ENCODE results near the gene HSPA1A. TPM values are rescaled to one million over a fixed set of nuclear protein-coding genes. Genes with fewer than 3 reads are reported as not detected.

Gene HSPA1A
- total and polyA plus RNA-seq, 9 of the 15 experiments (the other 6 are each of a cell fraction or from before 2014, with no cell fraction given) = 2.2 to 273 (median 107) TPM

GRCh38 chr6:31862344-31863235 is 47.2 kb downstream of the HSPA1A start, which contains the start of gene NEU1:
Gene NEU1, minus strand, starts transcription at chr6:31862821. Its CDS starts 45 bp downstream, at chr6:31862776.
- Histone ChIP-seq H2AFZ (ENCODE audit: low read depth, low read length) (peak within 1 kb of the TSS; percentile 90), H3K27me3 (ENCODE audit: control insufficient read depth in 2 of 2, insufficient read depth in 2 of 2, low read length in 2 of 2) (no peaks in the 10 kb centered on the region), H3K9me1 (ENCODE audit: control insufficient read depth, insufficient read depth, low read length) (peaks cover 9% of the 10 kb centered on the region), H3K4me2 (ENCODE audit: insufficient read depth, low read length) (peak within 1 kb of the TSS; percentile 85), H3K27ac (ENCODE audit: extremely low read depth, low read depth, low read length) (peak within 1 kb of the TSS; percentile 73), H3K4me1 (replicated peaks in 1 of 2; ENCODE audit: control insufficient read depth in 2 of 2, insufficient read depth in 2 of 2, low read length in 2 of 2) (peaks cover 13 to 43% of the 10 kb centered on the region in 2 experiments; a peak in 4 of 5 replicates), H3K36me3 (ENCODE audit: control insufficient read depth, insufficient read depth, low read length) (peaks cover 49% of the 10 kb centered on the region; the same call in 2 of the 3 replicates), H3K9me3 (replicated peaks; ENCODE audit: control insufficient read depth, insufficient read depth, low read depth, low read length) (no peaks in the 10 kb centered on the region), H3K9ac (ENCODE audit: insufficient read depth in 1 of 2, low read depth in 2 of 2, low read length in 2 of 2) (peak within 1 kb of the TSS; percentile 73 to 95), H4K20me1 (replicated peaks; ENCODE audit: control insufficient read depth, insufficient read depth, low read length) (no peaks in the 10 kb centered on the region), H3K4me3 (peak within 1 kb of the TSS; percentile 62), H3K79me2 (ENCODE audit: control insufficient read depth, insufficient read depth, low read length) (peaks cover 24% of the 10 kb centered on the region)
- intact Hi-C loops (cut with micrococcal nuclease) = loop anchor here (1.0 to 2.0 kb wide), 6 partner anchors 28 to 315 kb away; partner anchors contain the start of genes BAG6, LY6G5C and NFKBIL1
- ChIA-PET POLR2A (interaction anchor here (0.5 to 4.3 kb wide), 35 partner anchors 10 to 264 kb away, joined by 3 to 123 read pairs (median 5); partner anchors contain the start of genes ABHD16A, BAG6, C6orf47 and CSNK2B), CTCF (ENCODE audit: low intra/inter-chr PET ratio) (interaction anchor here (0.6 to 1.1 kb wide), 2 partner anchors 182 to 253 kb away, joined by 3 to 5 read pairs; partner anchors contain the start of gene LY6G5C)
- in situ Hi-C loops (cut with MboI) = loop anchor here (5.0 kb wide), 1 partner anchor 200 kb away; the partner anchor contains the start of genes C6orf47 and GPANK1
- under 1% methylated on average over 64 of the region's 64 CpGs for WGBS (ENCODE audit: insufficient coverage, low coverage, missing lambda C conversion rate)
- no TSS peak for BruUV-seq (replicated peaks)
- DNase-seq (ENCODE audit: extremely low read depth in 1 of 4, low spot score in 3 of 4) (peak; percentile 100), FAIRE-seq (peak; percentile 100), ATAC-seq (peak; percentile 98)
- peak; percentile 77 for TF ChIP-seq NFYB (IDR thresholded peaks at IDR 0.05; ENCODE audit: extremely low read depth, insufficient read length)
- peak; percentile 92 for TF ChIP-seq ZFP91 (CRISPR knock-in tag; IDR thresholded peaks at IDR 0.05)
- peak; percentile 80 for TF ChIP-seq ZBTB17 (CRISPR knock-in tag; IDR thresholded peaks at IDR 0.05)
- no peak for TF ChIP-seq PBX2 (CRISPR knock-in tag; IDR thresholded peaks at IDR 0.05; ENCODE audit: low read depth)
- TF ChIP-seq PBX2 (tag; conservative IDR thresholded peaks at IDR 0.05; ENCODE audit: low read depth) = peak; percentile 78
- TF ChIP-seq SMAD2 (IDR thresholded peaks at IDR 0.05; ENCODE audit: low read depth, low read length) = no peak
- no peak for TF ChIP-seq BRF2 (IDR thresholded peaks at IDR 0.05; ENCODE audit: borderline replicate concordance, insufficient read depth, insufficient read length)
- no peak for TF ChIP-seq SMAD1 (IDR thresholded peaks at IDR 0.05; ENCODE audit: low read depth, low read length, partially characterized antibody)
- TF ChIP-seq IFI16 (CRISPR knock-in tag; IDR thresholded peaks at IDR 0.05) = no peak
- peak; percentile 54; the same call in 1 of the 2 replicates for TF ChIP-seq ZNF253 (CRISPR knock-in tag; conservative IDR thresholded peaks at IDR 0.05)
- TF ChIP-seq ELF4 (CRISPR knock-in tag; IDR thresholded peaks at IDR 0.05) = no peak
